Activated T-helper 1 cell treated with anti-CD3 and anti-CD28 coated beads, Interleukin-12 subunit alpha, Interleukin-12 subunit beta, Interleukin-2, Interleukin-4 antibody, amounts not matched to agents 30 ng/mL and 10 ng/mL and 1 ng/mL, durations not matched to agents 14 hours and 24 hours and 36 hours (primary cell): Measurements from ENCODE around the gene B9D2. TPM values are rescaled to one million over a fixed set of nuclear protein-coding genes. Genes with fewer than 3 reads are reported as not detected.

Source experiments
- DNase-seq: peaks from one replicate; pipeline ENCODE4 v3.0.0; 2021; ENCODE audit warnings: low spot score
- H3K27ac Mint-ChIP-seq: one replicate; pipeline ENCODE4 v1.8.0; 2021; ENCODE audit warnings: mild to moderate bottlenecking, mixed read lengths
- H3K27me3 Mint-ChIP-seq: one replicate; pipeline ENCODE4 v1.8.0; 2022; ENCODE audit warnings: mild to moderate bottlenecking, moderate library complexity, mixed read lengths; ENCODE audit not compliant: insufficient read depth
- H3K36me3 Mint-ChIP-seq: one replicate; pipeline ENCODE4 v1.8.0; 2021; ENCODE audit warnings: low read depth, mixed read lengths
- H3K4me1 Mint-ChIP-seq: one replicate; pipeline ENCODE4 v1.8.0; 2021; ENCODE audit warnings: low read depth, mixed read lengths
- H3K4me3 Mint-ChIP-seq: one replicate; pipeline ENCODE4 v1.8.0; 2021; ENCODE audit warnings: mild to moderate bottlenecking, moderate library complexity, mixed read lengths
- H3K9me3 Mint-ChIP-seq: one replicate; pipeline ENCODE4 v1.8.0; 2021; ENCODE audit warnings: mixed read lengths
- intact Hi-C: fragments of 100-400 bp; cut with micrococcal nuclease; formaldehyde crosslinking; loops from one replicate; pipeline ENCODE4 v1.15.1; 2024
- total RNA-seq: library from RNA; stranded (reverse); gene quantifications from 2 replicates; pipeline ENCODE4 v1.2.3, GENCODE V29; 2022

B9D2 gene
- total RNA-seq, 1 donor from 2014 or later, result 4.5 TPM

GRCh38 chr19:41362143-41362847 is 1.7 kb downstream of the B9D2 start:
- peak overlapping the region; percentile 88 for H3K4me3 Mint-ChIP-seq
- intact Hi-C loops, result loop anchor here (5.0 kb wide), 1 partner anchor 920 kb away; the partner anchor contains the start of gene SERTAD3
- H3K27ac Mint-ChIP-seq, result no peak overlapping the region
- DNase-seq, result no peak
- H3K9me3 Mint-ChIP-seq, result no peaks in the 10 kb centered on the region
- peaks cover 42% of the 10 kb centered on the region for H3K4me1 Mint-ChIP-seq
- H3K36me3 Mint-ChIP-seq, result peaks cover 2% of the 10 kb centered on the region
- no peaks in the 10 kb centered on the region for H3K27me3 Mint-ChIP-seq

- H3K4me1 Mint-ChIP-seq, result peaks cover 62% of the 10 kb centered on the region
- no peak overlapping the region for H3K27ac Mint-ChIP-seq
- no peak overlapping the region for H3K4me3 Mint-ChIP-seq
- intact Hi-C loops, result loop anchor here (5.0 kb wide), 1 partner anchor 917 kb away; the partner anchor contains the start of gene SERTAD3
- peaks cover 7% of the 10 kb centered on the region for H3K36me3 Mint-ChIP-seq
- no peaks in the 10 kb centered on the region for H3K27me3 Mint-ChIP-seq
- no peak for DNase-seq
- H3K9me3 Mint-ChIP-seq, result no peaks in the 10 kb centered on the region
Measured at GRCh38 chr19:41359741-41360140, 4.2 kb downstream of the B9D2 start.

DNA sequence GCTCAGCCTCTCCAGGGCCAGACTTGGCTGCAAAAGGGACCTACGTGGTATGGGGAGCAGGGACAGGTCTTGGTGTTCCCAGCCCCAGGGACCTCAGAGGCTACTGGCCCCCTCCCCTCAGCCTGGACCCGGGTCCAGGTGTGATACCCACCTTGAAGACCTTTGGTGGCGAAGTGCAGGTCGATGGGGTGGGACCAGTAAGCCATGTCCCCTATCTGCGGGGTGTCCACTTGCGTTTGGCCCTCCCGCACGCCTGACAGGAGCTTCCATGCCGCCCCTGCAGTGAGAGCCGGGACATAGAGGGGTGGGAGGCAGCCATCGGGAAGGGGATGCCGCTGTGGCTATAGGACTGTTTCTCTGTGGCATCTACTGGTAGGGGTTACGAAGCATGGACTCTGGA is 6.2 kb downstream of the B9D2 start:
- intact Hi-C loops, result no loop called here
- H3K36me3 Mint-ChIP-seq, result peaks cover 9% of the 10 kb centered on the region
- peak overlapping the region; percentile 82 for H3K27ac Mint-ChIP-seq
- DNase-seq, result no peak
- no peak overlapping the region for H3K4me3 Mint-ChIP-seq
- H3K27me3 Mint-ChIP-seq, result no peaks in the 10 kb centered on the region
- H3K9me3 Mint-ChIP-seq, result no peaks in the 10 kb centered on the region
- peaks cover 53% of the 10 kb centered on the region for H3K4me1 Mint-ChIP-seq

DNA sequence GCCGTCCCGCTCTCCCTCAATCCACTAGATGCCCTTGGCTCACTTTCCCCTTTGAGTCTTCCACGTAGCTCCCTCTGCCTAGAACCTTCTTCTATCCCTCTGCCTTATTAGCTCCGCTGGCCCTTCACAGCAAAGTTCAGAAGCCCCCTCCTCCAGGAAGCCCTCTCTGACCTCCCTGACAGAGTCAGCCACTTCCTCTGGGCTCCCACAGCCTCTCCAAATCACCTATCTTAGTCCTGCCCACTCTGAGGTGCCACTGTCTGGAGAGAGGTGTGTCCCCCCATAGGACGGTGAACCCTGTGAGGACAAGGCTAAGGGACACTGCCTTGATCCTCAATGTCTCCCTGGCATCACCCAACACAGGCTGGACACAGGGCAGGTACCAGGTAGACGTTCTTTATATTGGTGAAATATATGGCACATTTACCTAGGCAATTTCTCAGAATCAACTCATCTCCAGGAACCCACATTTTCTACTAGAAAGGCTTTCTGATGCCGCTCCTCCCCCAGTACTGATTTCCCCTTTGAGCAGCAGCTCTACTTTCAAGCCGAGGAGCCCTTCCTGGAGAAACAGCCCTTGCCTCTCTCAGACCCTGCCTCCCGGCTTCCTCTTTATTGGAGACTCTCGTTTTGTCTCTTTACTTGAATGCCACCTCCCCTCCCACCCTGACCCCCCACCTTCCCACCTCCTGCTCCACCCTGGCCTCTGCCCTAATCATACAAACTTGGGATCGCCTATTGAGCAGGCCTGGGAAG is 6.8 kb downstream of the B9D2 start:
- Mint-ChIP-seq H3K36me3 (peaks cover 9% of the 10 kb centered on the region), H3K4me1 (peaks cover 52% of the 10 kb centered on the region), H3K4me3 (peak overlapping the region; percentile 41), H3K9me3 (no peaks in the 10 kb centered on the region), H3K27ac (peak overlapping the region; percentile 82), H3K27me3 (no peaks in the 10 kb centered on the region)
- no peak for DNase-seq
- intact Hi-C loops, result no loop called here

- Mint-ChIP-seq H3K36me3 (peaks cover 12% of the 10 kb centered on the region), H3K27me3 (no peaks in the 10 kb centered on the region), H3K4me3 (peak overlapping the region; percentile 62), H3K9me3 (no peaks in the 10 kb centered on the region), H3K4me1 (peaks cover 57% of the 10 kb centered on the region), H3K27ac (peak overlapping the region; percentile 82)
- intact Hi-C loops, result no loop called here
- DNase-seq, result no peak
Measured at GRCh38 chr19:41355802-41356201, 8.1 kb downstream of the B9D2 start.

- H3K9me3 Mint-ChIP-seq, result no peaks in the 10 kb centered on the region
- H3K4me3 Mint-ChIP-seq, result peak overlapping the region; percentile 62
- intact Hi-C loops, result no loop called here
- peak overlapping the region; percentile 82 for H3K27ac Mint-ChIP-seq
- H3K4me1 Mint-ChIP-seq, result peaks cover 59% of the 10 kb centered on the region
- no peak for DNase-seq
- H3K27me3 Mint-ChIP-seq, result no peaks in the 10 kb centered on the region
- peaks cover 12% of the 10 kb centered on the region for H3K36me3 Mint-ChIP-seq
Measured at GRCh38 chr19:41355035-41355434, 8.9 kb downstream of the B9D2 start.

- Mint-ChIP-seq H3K27me3 (no peaks in the 10 kb centered on the region), H3K4me1 (peaks cover 61% of the 10 kb centered on the region), H3K36me3 (peaks cover 15% of the 10 kb centered on the region), H3K9me3 (no peaks in the 10 kb centered on the region), H3K27ac (peak overlapping the region; percentile 84), H3K4me3 (peak overlapping the region; percentile 85)
- DNase-seq, result no peak
- intact Hi-C loops, result loop anchor here (1.0 to 5.0 kb wide), 8 partner anchors 9 to 1007 kb away; partner anchors contain the start of genes C19orf47 and PLD3
Measured at GRCh38 chr19:41354343-41354953, 9.5 kb downstream of the B9D2 start.

- Mint-ChIP-seq H3K36me3 (peaks cover 21% of the 10 kb centered on the region), H3K4me1 (peaks cover 68% of the 10 kb centered on the region), H3K27me3 (no peaks in the 10 kb centered on the region), H3K27ac (peak within 1 kb of the TSS; percentile 90), H3K4me3 (peak within 1 kb of the TSS; percentile 95), H3K9me3 (no peaks in the 10 kb centered on the region)
- peak; percentile 90 for DNase-seq
- intact Hi-C loops, result loop anchor here (1.0 to 5.0 kb wide), 8 partner anchors 10 to 1006 kb away; partner anchors contain the start of genes C19orf47 and PLD3
Measured at GRCh38 chr19:41353466-41354342, 10.2 kb downstream of the B9D2 start, which contains the start of gene TGFB1. TSS of gene TGFB1 (minus strand) at chr19:41353922. CDS start at chr19:41353044, 878 bp downstream.

DNA sequence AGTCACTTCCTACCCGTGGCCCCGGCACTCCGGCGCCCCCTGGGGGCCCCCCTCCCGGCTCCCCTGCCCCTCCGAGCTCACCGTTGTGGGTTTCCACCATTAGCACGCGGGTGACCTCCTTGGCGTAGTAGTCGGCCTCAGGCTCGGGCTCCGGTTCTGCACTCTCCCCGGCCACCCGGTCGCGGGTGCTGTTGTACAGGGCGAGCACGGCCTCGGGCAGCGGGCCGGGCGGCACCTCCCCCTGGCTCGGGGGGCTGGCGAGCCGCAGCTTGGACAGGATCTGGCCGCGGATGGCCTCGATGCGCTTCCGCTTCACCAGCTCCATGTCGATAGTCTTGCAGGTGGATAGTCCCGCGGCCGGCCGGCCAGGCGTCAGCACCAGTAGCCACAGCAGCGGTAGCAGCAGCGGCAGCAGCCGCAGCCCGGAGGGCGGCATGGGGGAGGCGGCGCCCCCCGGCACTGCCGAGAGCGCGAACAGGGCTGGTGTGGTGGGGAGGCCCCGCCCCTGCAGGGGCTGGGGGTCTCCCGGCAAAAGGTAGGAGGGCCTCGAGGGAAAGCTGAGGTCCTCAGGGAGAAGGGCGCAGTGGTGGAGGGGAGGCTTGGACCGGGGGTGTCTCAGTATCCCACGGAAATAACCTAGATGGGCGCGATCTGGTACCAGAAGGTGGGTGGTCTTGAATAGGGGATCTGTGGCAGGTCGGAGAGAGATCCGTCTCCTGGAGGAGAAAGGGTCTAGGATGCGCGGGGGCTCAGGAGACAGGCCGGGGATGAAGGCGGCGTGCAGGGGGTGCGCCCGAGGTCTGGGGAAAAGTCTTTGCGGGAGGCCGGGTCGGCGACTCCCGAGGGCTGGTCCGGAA is 11.1 kb downstream of the B9D2 start:
- Mint-ChIP-seq H3K27me3 (no peaks in the 10 kb centered on the region), H3K4me1 (peaks cover 67% of the 10 kb centered on the region), H3K9me3 (no peaks in the 10 kb centered on the region), H3K36me3 (peaks cover 25% of the 10 kb centered on the region), H3K4me3 (peak overlapping the region; percentile 95), H3K27ac (peak overlapping the region; percentile 95)
- intact Hi-C loops, result loop anchor here (5.0 kb wide), 6 partner anchors 151 to 1006 kb away; partner anchors contain the start of genes C19orf47 and PLD3
- DNase-seq, result peak; percentile 70

DNA sequence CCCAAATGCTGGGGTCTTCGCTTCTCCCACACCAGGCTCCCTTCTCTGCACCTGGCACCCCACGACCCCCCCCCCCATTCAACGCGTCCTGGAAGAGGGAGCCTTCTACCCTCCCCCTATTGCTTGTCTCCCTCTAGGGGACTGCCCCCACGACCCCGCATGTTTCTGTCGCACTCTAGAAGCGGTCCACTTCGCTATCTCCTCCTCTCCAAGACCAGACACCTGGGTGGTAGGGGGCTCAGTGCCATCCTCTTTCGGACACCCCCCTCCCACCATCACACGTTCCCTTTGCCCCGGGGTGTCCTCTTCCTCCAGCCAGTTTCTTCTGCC is 11.7 kb downstream of the B9D2 start:
- no peak for DNase-seq
- Mint-ChIP-seq H3K4me3 (peak overlapping the region; percentile 95), H3K4me1 (peaks cover 62% of the 10 kb centered on the region), H3K27me3 (no peaks in the 10 kb centered on the region), H3K27ac (peak overlapping the region; percentile 95), H3K36me3 (peaks cover 28% of the 10 kb centered on the region), H3K9me3 (no peaks in the 10 kb centered on the region)
- intact Hi-C loops, result loop anchor here (5.0 kb wide), 6 partner anchors 150 to 1005 kb away; partner anchors contain the start of genes C19orf47 and PLD3
